ENCODE measurements around the gene FLG2.

FLG2 gene

DNA sequence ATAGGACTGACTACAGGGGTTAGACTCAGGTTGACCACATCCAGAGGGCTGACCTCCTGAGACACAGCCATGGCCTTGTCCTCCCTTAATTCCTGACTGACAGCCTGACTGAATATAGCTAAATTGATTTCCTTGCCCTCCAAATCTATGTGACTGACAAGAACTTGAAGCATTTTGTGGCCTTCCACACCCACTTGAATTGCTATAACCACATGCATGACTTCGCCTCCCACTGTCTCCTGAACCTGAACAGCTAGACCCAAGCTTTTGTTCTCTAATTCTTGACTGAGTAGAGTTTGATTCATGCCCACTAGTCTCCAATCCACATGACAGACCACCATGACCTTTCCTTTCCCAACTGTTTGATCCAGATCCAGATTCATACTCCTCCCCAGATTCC, 3.1 kb downstream of the FLG2 start:
- H3K4ac ChIP-seq (ENCODE audit: low read depth, low read length), result no peak overlapping the region
- no CpG with 5 or more reads among the region's 1 CpG for WGBS (ENCODE audit: extremely low coverage, insufficient coverage, insufficient read length)
- no peak for DNase-seq

DNA sequence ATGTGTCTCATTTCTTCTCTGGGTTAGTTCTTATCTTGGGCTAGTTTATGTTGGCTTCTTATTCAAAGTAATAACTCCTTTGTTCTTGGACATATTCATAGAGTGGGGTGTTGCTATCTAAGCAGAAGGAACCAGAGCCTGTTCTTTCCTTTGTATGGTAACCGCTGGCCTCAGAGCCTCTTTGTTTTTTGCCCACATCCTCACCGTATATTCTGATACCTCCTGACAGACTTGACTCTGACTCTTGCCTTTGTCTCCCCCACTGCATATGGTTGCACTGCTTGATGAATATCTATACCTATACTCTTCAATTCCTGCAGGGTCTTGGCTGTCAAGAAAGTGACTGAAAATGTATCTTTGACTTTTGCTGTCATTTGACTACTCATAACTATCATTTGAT, 10.2 kb downstream of the FLG2 start:
- Histone ChIP-seq H2AFZ (ENCODE audit: insufficient read depth, low read length, poor library complexity) (no peak overlapping the region), H4K8ac (ENCODE audit: low read depth, low read length) (no peak overlapping the region), H3K14ac (ENCODE audit: low read length) (no peak overlapping the region), H3K4me1 (ENCODE audit: control insufficient read depth in 1 of 2, insufficient read depth in 2 of 2, low read length in 2 of 2) (no peaks in the 10 kb centered on the region), H3K4me2 (ENCODE audit: low read length) (no peak overlapping the region), H3K79me1 (ENCODE audit: low read length) (no peaks in the 10 kb centered on the region), H2AK5ac (ENCODE audit: low read length) (no peak overlapping the region), H2BK12ac (ENCODE audit: low read length) (no peak overlapping the region), H4K12ac (ENCODE audit: low read depth, low read length) (no peak overlapping the region), H3K79me2 (ENCODE audit: control insufficient read depth, insufficient read depth, low read length, poor library complexity) (no peaks in the 10 kb centered on the region), H2BK120ac (ENCODE audit: insufficient read depth, low read length, poor library complexity) (no peak overlapping the region), H3K27me3 (ENCODE audit: insufficient read depth, low read length) (no peaks in the 10 kb centered on the region), H2BK5ac (ENCODE audit: low read depth, low read length, poor library complexity) (no peak overlapping the region), H3K23ac (ENCODE audit: low read length) (no peak overlapping the region), H3K9ac (ENCODE audit: low read length) (no peak overlapping the region), H3K27ac (ENCODE audit: low read depth, low read length) (no peak overlapping the region), H3K4ac (ENCODE audit: low read depth, low read length) (no peak overlapping the region), H3K36me3 (ENCODE audit: control insufficient read depth in 1 of 2, insufficient read depth in 2 of 2, low read length in 2 of 2) (no peaks in the 10 kb centered on the region), H4K91ac (ENCODE audit: low read depth, low read length) (no peak overlapping the region), H3K18ac (ENCODE audit: low read length) (no peak overlapping the region), H3K9me3 (ENCODE audit: insufficient read depth, low read depth, low read length) (peaks cover 39% of the 10 kb centered on the region), H3K4me3 (ENCODE audit: low read depth, low read length) (no peak overlapping the region)
- WGBS (ENCODE audit: extremely low coverage, insufficient coverage, insufficient read length), result no CpG with 5 or more reads among the region's 2 CpGs
- DNase-seq, result no peak

More for the DNA sequence above, 3.1 kb downstream of the FLG2 start:
- Histone ChIP-seq H3K27me3 (ENCODE audit: insufficient read depth, low read length) (no peaks in the 10 kb centered on the region), H3K36me3 (ENCODE audit: control insufficient read depth in 1 of 2, insufficient read depth in 2 of 2, low read length in 2 of 2) (no peaks in the 10 kb centered on the region), H2AK5ac (ENCODE audit: low read length) (no peak overlapping the region), H4K91ac (ENCODE audit: low read depth, low read length) (no peak overlapping the region), H2AFZ (ENCODE audit: insufficient read depth, low read length, poor library complexity) (no peak overlapping the region), H3K4me2 (ENCODE audit: low read length) (no peak overlapping the region), H4K12ac (ENCODE audit: low read depth, low read length) (no peak overlapping the region), H3K9me3 (ENCODE audit: insufficient read depth, low read depth, low read length) (peaks cover 46% of the 10 kb centered on the region), H3K18ac (ENCODE audit: low read length) (no peak overlapping the region), H3K4me3 (ENCODE audit: low read depth, low read length) (no peak overlapping the region), H2BK5ac (ENCODE audit: low read depth, low read length, poor library complexity) (no peak overlapping the region), H2BK120ac (ENCODE audit: insufficient read depth, low read length, poor library complexity) (no peak overlapping the region), H3K27ac (ENCODE audit: low read depth, low read length) (no peak overlapping the region), H3K14ac (ENCODE audit: low read length) (no peak overlapping the region), H3K23ac (ENCODE audit: low read length) (no peak overlapping the region), H3K79me2 (ENCODE audit: control insufficient read depth, insufficient read depth, low read length, poor library complexity) (no peaks in the 10 kb centered on the region), H2BK12ac (ENCODE audit: low read length) (no peak overlapping the region), H3K79me1 (ENCODE audit: low read length) (no peaks in the 10 kb centered on the region), H4K8ac (ENCODE audit: low read depth, low read length) (no peak overlapping the region), H3K9ac (ENCODE audit: low read length) (no peak overlapping the region), H3K4me1 (ENCODE audit: control insufficient read depth in 1 of 2, insufficient read depth in 2 of 2, low read length in 2 of 2) (no peaks in the 10 kb centered on the region)

DNA sequence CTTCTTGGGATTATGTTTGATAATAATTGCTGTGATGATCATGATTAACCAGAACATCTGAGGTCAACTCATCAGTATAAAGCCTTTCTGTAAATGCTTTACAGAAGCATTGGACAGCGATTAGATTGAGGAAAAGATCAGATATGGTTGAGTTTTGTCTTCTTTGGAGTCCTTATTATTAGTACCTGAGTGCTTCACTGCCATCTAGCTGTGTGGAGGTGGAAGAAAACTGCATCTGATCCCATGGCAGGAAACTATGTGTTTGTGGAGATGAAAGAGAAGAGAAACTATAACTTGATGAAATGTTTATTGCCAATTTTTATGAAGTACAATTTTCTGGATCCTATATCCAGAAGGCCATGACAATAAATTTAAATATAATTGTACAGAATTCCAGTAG, 11.4 kb downstream of the FLG2 start:
- Histone ChIP-seq H4K12ac (ENCODE audit: low read depth, low read length) (no peak overlapping the region), H3K23ac (ENCODE audit: low read length) (no peak overlapping the region), H3K79me1 (ENCODE audit: low read length) (no peaks in the 10 kb centered on the region), H3K4me1 (ENCODE audit: control insufficient read depth in 1 of 2, insufficient read depth in 2 of 2, low read length in 2 of 2) (no peaks in the 10 kb centered on the region), H3K36me3 (ENCODE audit: control insufficient read depth in 1 of 2, insufficient read depth in 2 of 2, low read length in 2 of 2) (no peaks in the 10 kb centered on the region), H3K79me2 (ENCODE audit: control insufficient read depth, insufficient read depth, low read length, poor library complexity) (no peaks in the 10 kb centered on the region), H3K9me3 (ENCODE audit: insufficient read depth, low read depth, low read length) (peaks cover 27% of the 10 kb centered on the region), H3K9ac (ENCODE audit: low read length) (no peak overlapping the region), H3K14ac (ENCODE audit: low read length) (no peak overlapping the region), H2AFZ (ENCODE audit: insufficient read depth, low read length, poor library complexity) (no peak overlapping the region), H2BK5ac (ENCODE audit: low read depth, low read length, poor library complexity) (no peak overlapping the region), H4K91ac (ENCODE audit: low read depth, low read length) (no peak overlapping the region), H3K27me3 (ENCODE audit: insufficient read depth, low read length) (no peaks in the 10 kb centered on the region), H2BK12ac (ENCODE audit: low read length) (no peak overlapping the region), H3K4ac (ENCODE audit: low read depth, low read length) (no peak overlapping the region), H3K18ac (ENCODE audit: low read length) (no peak overlapping the region), H3K27ac (ENCODE audit: low read depth, low read length) (no peak overlapping the region), H4K8ac (ENCODE audit: low read depth, low read length) (no peak overlapping the region), H2AK5ac (ENCODE audit: low read length) (no peak overlapping the region), H3K4me3 (ENCODE audit: low read depth, low read length) (no peak overlapping the region), H2BK120ac (ENCODE audit: insufficient read depth, low read length, poor library complexity) (no peak overlapping the region), H3K4me2 (ENCODE audit: low read length) (no peak overlapping the region)
- no CpG with 5 or more reads among the region's 1 CpG for WGBS (ENCODE audit: extremely low coverage, insufficient coverage, insufficient read length)
- DNase-seq, result no peak

DNA sequence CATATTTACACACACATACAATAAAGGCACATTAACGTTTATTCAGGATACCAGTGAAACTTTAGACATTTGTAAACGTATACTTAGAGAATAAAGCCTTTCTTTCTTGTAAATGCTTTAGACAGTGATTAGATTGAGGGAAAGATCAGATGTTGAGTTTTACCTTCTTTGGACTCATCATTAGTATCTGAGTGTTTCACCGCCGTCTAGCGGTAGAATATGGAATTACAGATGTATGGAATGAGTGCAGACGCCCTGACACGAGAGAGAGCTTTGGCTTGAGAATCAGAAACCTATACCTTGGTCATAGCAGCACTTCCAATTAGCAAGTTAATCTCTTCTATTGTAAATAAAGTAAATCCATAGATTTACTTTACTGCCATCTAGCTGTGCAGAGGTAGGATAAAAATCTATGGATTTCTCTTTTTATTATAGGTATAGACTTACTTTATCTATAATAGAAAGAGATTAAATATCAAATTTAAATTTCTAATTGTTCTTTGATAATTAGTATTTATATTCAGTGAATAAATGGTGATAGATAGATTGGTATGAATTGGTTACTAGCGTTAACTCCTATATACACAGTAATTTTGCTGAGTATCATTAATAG, 12.6 kb downstream of the FLG2 start:
- Histone ChIP-seq H4K8ac (ENCODE audit: low read depth, low read length) (no peak overlapping the region), H3K27me3 (ENCODE audit: insufficient read depth, low read length) (no peaks in the 10 kb centered on the region), H3K36me3 (ENCODE audit: control insufficient read depth in 1 of 2, insufficient read depth in 2 of 2, low read length in 2 of 2) (no peaks in the 10 kb centered on the region), H2AFZ (ENCODE audit: insufficient read depth, low read length, poor library complexity) (no peak overlapping the region), H3K9me3 (ENCODE audit: insufficient read depth, low read depth, low read length) (peaks cover 15% of the 10 kb centered on the region), H2BK120ac (ENCODE audit: insufficient read depth, low read length, poor library complexity) (no peak overlapping the region), H3K18ac (ENCODE audit: low read length) (no peak overlapping the region), H3K14ac (ENCODE audit: low read length) (no peak overlapping the region), H3K9ac (ENCODE audit: low read length) (no peak overlapping the region), H4K91ac (ENCODE audit: low read depth, low read length) (no peak overlapping the region), H3K79me1 (ENCODE audit: low read length) (no peaks in the 10 kb centered on the region), H4K12ac (ENCODE audit: low read depth, low read length) (no peak overlapping the region), H3K4me2 (ENCODE audit: low read length) (no peak overlapping the region), H2BK5ac (ENCODE audit: low read depth, low read length, poor library complexity) (no peak overlapping the region), H2BK12ac (ENCODE audit: low read length) (no peak overlapping the region), H3K27ac (ENCODE audit: low read depth, low read length) (no peak overlapping the region), H3K4me1 (ENCODE audit: control insufficient read depth in 1 of 2, insufficient read depth in 2 of 2, low read length in 2 of 2) (no peaks in the 10 kb centered on the region), H2AK5ac (ENCODE audit: low read length) (no peak overlapping the region), H3K4me3 (ENCODE audit: low read depth, low read length) (no peak overlapping the region), H3K4ac (ENCODE audit: low read depth, low read length) (no peak overlapping the region), H3K23ac (ENCODE audit: low read length) (no peak overlapping the region), H3K79me2 (ENCODE audit: control insufficient read depth, insufficient read depth, low read length, poor library complexity) (no peaks in the 10 kb centered on the region)
- peak; percentile 60 to 92 for DNase-seq
- WGBS (ENCODE audit: extremely low coverage, insufficient coverage, insufficient read length), result no CpG with 5 or more reads among the region's 8 CpGs

All from trophoblast cell (in vitro differentiated cells and primary cell).